T-cell (primary cell): Measurements from ENCODE around the gene IGDCC3. TPM values are rescaled to one million over a fixed set of nuclear protein-coding genes. Genes with fewer than 3 reads are reported as not detected.

ENCODE experiments used
- ATAC-seq, 4 experiments: fragments of 200-7000 bp in 3 of 4; fragments of 150-1000 bp in 1 of 4; cut with Tn5 transposase; replicated peaks in 1 of 4; 1 replicate in 3 of 4; 2 replicates in 1 of 4; pipeline ENCODE4 v1.10.0; 2021; ENCODE audit warnings: moderate library complexity in 3 of 4, mild to moderate bottlenecking in 2 of 4, moderate number of reproducible peaks in 1 of 4
- CTCF ChIA-PET, 2 donors: fragments of 300-600 bp; sonication (Branson Sonifier 250); formaldehyde crosslinking; loops; one replicate each; lab custom pipeline; 2022; ENCODE audit warnings: antibody characterized with exemption in 2 of 2; lab: Charles Lee
- POLR2A ChIA-PET, 2 donors: fragments of 300-600 bp; sonication (Branson Sonifier 250); formaldehyde crosslinking; loops; one replicate each; lab custom pipeline; 2022; ENCODE audit warnings: antibody characterized with exemption in 2 of 2; lab: Charles Lee
- DNase-seq, 35 experiments: peaks; one replicate each; pipeline versions ENCODE4 v3.0.0 to v3.0.0-alpha.2; 2013 to 2023
- H3K27ac ChIP-seq: one replicate; pipeline ENCODE4 v1.5.1; 2013; ENCODE audit warnings: low read length
- H3K27me3 ChIP-seq, 2 experiments: replicated peaks in 1 of 2; 1 replicate in 1 of 2; 2 replicates in 1 of 2; pipeline versions ENCODE4 v1.6.1 to v1.7.0; 2013; ENCODE audit warnings: low read length in 1 of 2, mixed read lengths in 1 of 2; ENCODE audit not compliant: control insufficient read depth in 2 of 2, insufficient read depth in 2 of 2; ENCODE audit errors: extremely low read depth in 1 of 2
- H3K36me3 ChIP-seq, 2 donors: 1 replicate in 1 of 2; 2 replicates in 1 of 2; pipeline versions ENCODE4 v1.6.1 to v1.7.0; 2013; ENCODE audit warnings: low read length in 1 of 2; ENCODE audit not compliant: control insufficient read depth in 2 of 2, insufficient read depth in 1 of 2; ENCODE audit errors: extremely low read depth in 1 of 2
- H3K4me1 ChIP-seq, 2 experiments: 1 replicate in 1 of 2; 2 replicates in 1 of 2; pipeline versions ENCODE4 v1.6.1 to v1.7.0; 2013; ENCODE audit warnings: low read length in 2 of 2, mixed read lengths in 1 of 2; ENCODE audit not compliant: insufficient read depth in 2 of 2, control insufficient read depth in 1 of 2; ENCODE audit errors: extremely low read depth in 1 of 2
- H3K4me3 ChIP-seq, 2 donors: 1 replicate in 1 of 2; 2 replicates in 1 of 2; pipeline versions ENCODE4 v1.5.1 to v1.7.0; 2013; ENCODE audit warnings: mild to moderate bottlenecking in 2 of 2, low read length in 1 of 2, moderate library complexity in 1 of 2; ENCODE audit not compliant: control insufficient read depth in 1 of 2; ENCODE audit errors: extremely low read depth in 1 of 2
- H3K9me3 ChIP-seq: 2 replicates; pipeline ENCODE4 v1.7.0; 2013
- H3K27ac Mint-ChIP-seq, 2 donors: one replicate each; pipeline ENCODE4 v1.8.0; 2020 to 2021; ENCODE audit warnings: mild to moderate bottlenecking in 2 of 2, mixed read lengths in 2 of 2
- H3K27me3 Mint-ChIP-seq, 2 donors: one replicate each; pipeline ENCODE4 v1.8.0; 2021 to 2022; ENCODE audit warnings: mixed read lengths in 2 of 2
- H3K36me3 Mint-ChIP-seq: one replicate; pipeline ENCODE4 v1.8.0; 2021; ENCODE audit warnings: mixed read lengths
- H3K4me1 Mint-ChIP-seq, 3 donors: one replicate each; pipeline ENCODE4 v1.8.0; 2020 to 2022; ENCODE audit warnings: mixed read lengths in 3 of 3, mild to moderate bottlenecking in 1 of 3
- H3K4me3 Mint-ChIP-seq, 3 donors: one replicate each; pipeline ENCODE4 v1.8.0; 2020 to 2022; ENCODE audit warnings: mild to moderate bottlenecking in 3 of 3, mixed read lengths in 3 of 3, moderate library complexity in 3 of 3
- H3K9me3 Mint-ChIP-seq, 3 donors: one replicate each; pipeline ENCODE4 v1.8.0; 2020 to 2022; ENCODE audit warnings: mixed read lengths in 3 of 3
- WGBS: methylation state at CpG from one replicate; pipeline ENCODE4 v1.1.5; 2013; ENCODE audit warnings: missing lambda C conversion rate; ENCODE audit not compliant: insufficient coverage; 5-methylcytosine and 5-hydroxymethylcytosine counted together
- total RNA-seq, 35 experiments: library from RNA in 6 of 35; stranded (reverse) in 6 of 35; fragments of 120-200 nt in 1 of 35; gene quantifications; one replicate each; pipeline versions ENCODE4 v1.2.1 to v1.2.4 and lab custom pipeline; 2013 to 2026

Gene IGDCC3
- total RNA-seq, 5 donors from 2014 or later (not counting 1 experiment from before 2014, with no cell fraction given), result 0.06 TPM; not detected in 4

- no peaks in the 10 kb centered on the region for H3K4me1 ChIP-seq
- H3K36me3 Mint-ChIP-seq, result no peaks in the 10 kb centered on the region
- H3K36me3 ChIP-seq, result no peaks in the 10 kb centered on the region
- peaks cover 15 to 39% of the 10 kb centered on the region in 2 donors for H3K27me3 Mint-ChIP-seq
- H3K27ac ChIP-seq, result no peak overlapping the region
- no peaks in the 10 kb centered on the region for H3K4me1 Mint-ChIP-seq
- peaks cover 6 to 37% of the 10 kb centered on the region in 2 experiments for H3K27me3 ChIP-seq
- H3K9me3 ChIP-seq, result no peaks in the 10 kb centered on the region
- ChIA-PET CTCF (interaction anchor here in 1 of 2 donors (0.7 kb wide), 1 partner anchor 81 kb away, joined by 4 read pairs; no protein-coding TSS in a partner anchor), POLR2A (no interaction called here)
- 67% methylated on average over 3 of the region's 7 CpGs for WGBS
- DNase-seq (no peak), ATAC-seq (no peak)
- no peak overlapping the region for H3K4me3 Mint-ChIP-seq
- no peak overlapping the region for H3K4me3 ChIP-seq
- no peak overlapping the region for H3K27ac Mint-ChIP-seq
- no peaks in the 10 kb centered on the region for H3K9me3 Mint-ChIP-seq
These were observed 30.7 kb upstream of the IGDCC3 start for GRCh38 chr15:65408324-65409035.

DNA sequence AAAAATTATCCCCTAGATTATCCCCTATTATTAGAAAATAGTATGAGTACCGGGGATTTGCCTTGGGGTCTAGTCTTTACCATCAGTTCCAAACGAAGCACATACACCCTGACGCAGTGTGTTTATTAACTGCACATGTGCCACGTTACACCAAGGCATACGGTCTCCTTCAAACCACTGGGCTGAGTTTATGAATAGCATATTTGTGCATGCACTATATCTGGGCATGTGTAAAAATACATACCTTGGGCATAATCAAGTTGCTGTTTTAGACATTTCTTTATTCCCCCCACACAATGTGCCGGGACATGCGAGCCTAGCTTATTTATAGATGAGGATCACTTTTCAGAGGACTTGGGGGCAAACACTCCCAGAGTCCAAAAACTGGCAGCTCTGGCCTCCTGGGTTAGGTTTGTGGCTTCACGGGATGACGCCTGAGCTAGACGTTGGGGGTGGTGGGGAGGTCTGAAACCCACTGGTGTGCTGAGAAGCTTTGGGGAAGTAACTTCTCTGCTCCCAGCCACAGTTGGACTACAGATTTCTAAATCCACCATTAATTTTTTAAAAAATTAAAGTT is 28.7 kb upstream of the IGDCC3 start:
- H3K4me3 ChIP-seq, result no peak overlapping the region
- 80% methylated on average over 2 of the region's 10 CpGs for WGBS
- Mint-ChIP-seq H3K4me1 (no peaks in the 10 kb centered on the region), H3K27ac (no peak overlapping the region), H3K4me3 (no peak overlapping the region), H3K9me3 (no peaks in the 10 kb centered on the region), H3K36me3 (no peaks in the 10 kb centered on the region), H3K27me3 (peaks cover 20 to 50% of the 10 kb centered on the region in 2 donors)
- H3K4me1 ChIP-seq, result no peaks in the 10 kb centered on the region
- H3K27ac ChIP-seq, result no peak overlapping the region
- ATAC-seq (no peak), DNase-seq (no peak)
- no peaks in the 10 kb centered on the region for H3K9me3 ChIP-seq
- no peaks in the 10 kb centered on the region for H3K36me3 ChIP-seq
- peaks cover 6 to 47% of the 10 kb centered on the region in 2 experiments for H3K27me3 ChIP-seq
- CTCF ChIA-PET, result no interaction called here
- POLR2A ChIA-PET, result no interaction called here

GRCh38 chr15:65405791-65406423 is 28.1 kb upstream of the IGDCC3 start:
- H3K4me3 ChIP-seq, result no peak overlapping the region
- H3K27me3 ChIP-seq, result peaks cover 6 to 49% of the 10 kb centered on the region in 2 experiments
- Mint-ChIP-seq H3K27me3 (peaks cover 24 to 55% of the 10 kb centered on the region in 2 donors), H3K36me3 (no peaks in the 10 kb centered on the region), H3K27ac (no peak overlapping the region), H3K4me1 (no peaks in the 10 kb centered on the region), H3K4me3 (no peak overlapping the region), H3K9me3 (no peaks in the 10 kb centered on the region)
- H3K27ac ChIP-seq, result no peak overlapping the region
- CTCF ChIA-PET, result no interaction called here
- no peaks in the 10 kb centered on the region for H3K9me3 ChIP-seq
- H3K4me1 ChIP-seq, result no peaks in the 10 kb centered on the region
- no peaks in the 10 kb centered on the region for H3K36me3 ChIP-seq
- POLR2A ChIA-PET, result no interaction called here
- DNase-seq (no peak), ATAC-seq (no peak)
- WGBS, result 60% methylated on average over 1 of the region's 7 CpGs

- Histone ChIP-seq H3K27ac (no peak overlapping the region), H3K4me3 (no peak overlapping the region), H3K4me1 (no peaks in the 10 kb centered on the region), H3K9me3 (no peaks in the 10 kb centered on the region), H3K36me3 (no peaks in the 10 kb centered on the region), H3K27me3 (peaks cover 0 to 47% of the 10 kb centered on the region in 2 experiments)
- ATAC-seq (no peak), DNase-seq (no peak)
- H3K27ac Mint-ChIP-seq, result peak overlapping the region in 1 of 2 donors; percentile 19
- H3K9me3 Mint-ChIP-seq, result no peaks in the 10 kb centered on the region
- CTCF ChIA-PET, result no interaction called here
- no peaks in the 10 kb centered on the region for H3K4me1 Mint-ChIP-seq
- no peak overlapping the region for H3K4me3 Mint-ChIP-seq
- H3K27me3 Mint-ChIP-seq, result peaks cover 28 to 59% of the 10 kb centered on the region in 2 donors
- no peaks in the 10 kb centered on the region for H3K36me3 Mint-ChIP-seq
- POLR2A ChIA-PET, result no interaction called here
- 74% methylated on average over 4 of the region's 6 CpGs for WGBS
These were observed 26.5 kb upstream of the IGDCC3 start for GRCh38 chr15:65404186-65404872.

DNA sequence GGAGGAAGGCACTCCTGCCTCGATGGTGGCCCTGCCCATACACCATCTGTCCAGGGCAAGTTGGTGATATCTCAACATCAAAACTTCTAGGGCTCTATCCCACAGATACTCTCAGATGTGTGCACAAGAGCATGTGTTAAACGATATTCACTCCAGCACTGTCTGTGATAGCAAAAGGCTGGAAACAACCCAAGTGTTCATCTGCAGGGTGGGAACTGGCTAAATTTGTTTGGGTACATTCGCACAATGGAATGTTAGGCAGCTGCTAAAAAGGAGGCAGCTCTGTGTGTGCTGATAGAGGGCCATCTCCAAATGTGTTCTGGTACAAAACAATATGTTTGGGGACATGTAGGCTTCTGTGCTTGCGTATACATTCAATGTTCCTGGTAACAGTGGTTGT is 25.2 kb upstream of the IGDCC3 start:
- ChIA-PET CTCF (no interaction called here), POLR2A (no interaction called here)
- H3K4me3 ChIP-seq, result no peak overlapping the region
- peaks cover 0 to 49% of the 10 kb centered on the region in 2 experiments for H3K27me3 ChIP-seq
- H3K4me1 Mint-ChIP-seq, result no peaks in the 10 kb centered on the region
- no peaks in the 10 kb centered on the region for H3K9me3 Mint-ChIP-seq
- H3K4me1 ChIP-seq, result no peaks in the 10 kb centered on the region
- 89% methylated on average over 2 of the region's 4 CpGs for WGBS
- H3K36me3 Mint-ChIP-seq, result no peaks in the 10 kb centered on the region
- no peaks in the 10 kb centered on the region for H3K36me3 ChIP-seq
- H3K27ac Mint-ChIP-seq, result no peak overlapping the region
- no peaks in the 10 kb centered on the region for H3K9me3 ChIP-seq
- no peak for DNase-seq
- no peak overlapping the region for H3K27ac ChIP-seq
- ATAC-seq, result no peak
- no peak overlapping the region for H3K4me3 Mint-ChIP-seq
- H3K27me3 Mint-ChIP-seq, result peaks cover 26 to 62% of the 10 kb centered on the region in 2 donors

- POLR2A ChIA-PET, result no interaction called here
- 82% methylated on average over 5 of the region's 8 CpGs for WGBS
- DNase-seq, result no peak
- peaks cover 0 to 2% of the 10 kb centered on the region in 2 experiments for H3K4me1 ChIP-seq
- no peak overlapping the region for H3K27ac ChIP-seq
- H3K9me3 Mint-ChIP-seq, result no peaks in the 10 kb centered on the region
- CTCF ChIA-PET, result no interaction called here
- no peaks in the 10 kb centered on the region for H3K9me3 ChIP-seq
- H3K4me3 ChIP-seq, result no peak overlapping the region
- ATAC-seq, result no peak
- peaks cover 2 to 5% (median 3%) of the 10 kb centered on the region in 3 donors for H3K4me1 Mint-ChIP-seq
- H3K27me3 Mint-ChIP-seq, result peaks cover 36 to 68% of the 10 kb centered on the region in 2 donors
- H3K4me3 Mint-ChIP-seq, result no peak overlapping the region
- peaks cover 5 to 57% of the 10 kb centered on the region in 2 experiments for H3K27me3 ChIP-seq
- no peaks in the 10 kb centered on the region for H3K36me3 ChIP-seq
- H3K27ac Mint-ChIP-seq, result no peak overlapping the region
- no peaks in the 10 kb centered on the region for H3K36me3 Mint-ChIP-seq
These were observed 23.9 kb upstream of the IGDCC3 start for GRCh38 chr15:65401611-65402240.
